Pancreas (tissue), 10 donors: Measurements from ENCODE around the gene ZCCHC7. TPM values are rescaled to one million over a fixed set of nuclear protein-coding genes. Genes with fewer than 3 reads are reported as not detected.
A peak's percentile ranks its signal among the peaks of the same experiment; 100 is the strongest.
"Not testable (repeated sequence)": the region's sequence is repeated elsewhere in the genome, so short reads cannot be mapped to it uniquely, and the experiment has no call there.

Experiments
- ATAC-seq, 4 donors: fragments of 200-7000 bp; cut with Tn5 transposase; one replicate each; pipeline versions ENCODE4 v1.8.0 to v1.9.1; 2020; ENCODE audit warnings: mild to moderate bottlenecking in 4 of 4, moderate library complexity in 4 of 4
- DNase-seq, 6 donors: peaks; one replicate each; pipeline ENCODE4 v3.0.0-alpha.2; 2020
- FAIRE-seq: peaks from 2 replicates; lab custom pipeline; 2012; peaks lifted over from hg19 to GRCh38; lab: Jason Lieb, UNC
- H3K27ac ChIP-seq, 4 donors: fragments of 200-600 bp; sonication (generic); 1 replicate in 3 of 4; 2 replicates in 1 of 4; pipeline versions ENCODE4 v1.5.0 to v1.8.0; 2020
- H3K27me3 ChIP-seq, 4 donors: fragments of 200-600 bp; one replicate each; pipeline ENCODE4 v1.8.0; 2021
- H3K36me3 ChIP-seq, 3 donors: fragments of 200-600 bp; sonication (generic) in 1 of 3; one replicate each; pipeline versions ENCODE4 v1.5.0 to v1.8.0; 2020 to 2021
- H3K4me1 ChIP-seq, 3 donors: fragments of 200-600 bp; one replicate each; pipeline ENCODE4 v1.8.0; 2021
- H3K4me3 ChIP-seq, 4 donors: fragments of 200-600 bp; sonication (generic) in 2 of 4; one replicate each; pipeline versions ENCODE4 v1.5.0 to v1.8.0; 2020 to 2021
- H3K9me3 ChIP-seq, 4 donors: fragments of 200-600 bp; one replicate each; pipeline ENCODE4 v1.8.0; 2021
- WGBS, 2 donors: extraction: QIAGEN DNeasy Blood & Tissue Kit; methylation state at CpG; one replicate each; pipeline ENCODE4 v1.1.7; 2013; 5-methylcytosine and 5-hydroxymethylcytosine counted together
- intact Hi-C, 3 donors: fragments of 100-400 bp; cut with DNase I; formaldehyde crosslinking; loops; one replicate each; pipeline versions ENCODE4 v1.11.1 to v1.14.2; 2022
- polyA plus RNA-seq, 2 donors: library from polyadenylated mRNA; stranded (reverse); fragments of 200-250 nt; gene quantifications; one replicate each; pipeline ENCODE4 v1.2.3, GENCODE V29; 2013
- total RNA-seq, 6 donors: library from RNA; stranded (reverse); fragmentation: NEBNext Ultra II Directional in 4 of 6; extraction: Animal tissue kit (Norgen Biotek cat#: 25700) in 4 of 6; gene quantifications; one replicate each; pipeline versions ENCODE4 v1.2.1 to v1.2.4, GENCODE V29; 2021 to 2023
- TF ChIP-seq, protein P1 (sequence below), 4 donors: fragments of 200-600 bp; sonication (generic) in 3 of 4; IDR thresholded peaks; one replicate each; pipeline versions ENCODE4 v1.5.0 to v1.8.0; 2021; ENCODE audit warnings: antibody characterized with exemption in 4 of 4
- donor health status: healthy with polysubstance abuse.
- donor health status: DM: no; HTN: no; CAD: no; lungs with moderate emphysema.
- donor health status: DM: no; HTN: no; CAD: no.
- donor health status: control.
- donor health status: control.
- donor health status: Bipolar disorder and iron deficiency.
- donor health status: DM: yes; HTN: yes; CAD: no.
- donor health status: DM: no; HTN: no; CAD: no.
- donor health status: DM: no; HTN: no; CAD: no.
- donor health status: DM: yes; HTN: yes; CAD: no.

Gene ZCCHC7
- total and polyA plus RNA-seq, 8 donors: 8.1 to 17.4 (median 14.4) TPM

- intact Hi-C loops: no loop called here
- Histone ChIP-seq H3K36me3 (no peaks in the 10 kb centered on the region), H3K9me3 (no peaks in the 10 kb centered on the region), H3K27me3 (no peaks in the 10 kb centered on the region), H3K4me3 (no peak overlapping the region), H3K4me1 (no peaks in the 10 kb centered on the region), H3K27ac (no peak overlapping the region)
- ATAC-seq (peak in 1 of 4 donors; percentile 33), FAIRE-seq (no peak), DNase-seq (no peak)
- WGBS, 2 donors: 98 to 100% methylated on average over 1 of the region's 1 CpG
- TF ChIP-seq, protein P1, sequence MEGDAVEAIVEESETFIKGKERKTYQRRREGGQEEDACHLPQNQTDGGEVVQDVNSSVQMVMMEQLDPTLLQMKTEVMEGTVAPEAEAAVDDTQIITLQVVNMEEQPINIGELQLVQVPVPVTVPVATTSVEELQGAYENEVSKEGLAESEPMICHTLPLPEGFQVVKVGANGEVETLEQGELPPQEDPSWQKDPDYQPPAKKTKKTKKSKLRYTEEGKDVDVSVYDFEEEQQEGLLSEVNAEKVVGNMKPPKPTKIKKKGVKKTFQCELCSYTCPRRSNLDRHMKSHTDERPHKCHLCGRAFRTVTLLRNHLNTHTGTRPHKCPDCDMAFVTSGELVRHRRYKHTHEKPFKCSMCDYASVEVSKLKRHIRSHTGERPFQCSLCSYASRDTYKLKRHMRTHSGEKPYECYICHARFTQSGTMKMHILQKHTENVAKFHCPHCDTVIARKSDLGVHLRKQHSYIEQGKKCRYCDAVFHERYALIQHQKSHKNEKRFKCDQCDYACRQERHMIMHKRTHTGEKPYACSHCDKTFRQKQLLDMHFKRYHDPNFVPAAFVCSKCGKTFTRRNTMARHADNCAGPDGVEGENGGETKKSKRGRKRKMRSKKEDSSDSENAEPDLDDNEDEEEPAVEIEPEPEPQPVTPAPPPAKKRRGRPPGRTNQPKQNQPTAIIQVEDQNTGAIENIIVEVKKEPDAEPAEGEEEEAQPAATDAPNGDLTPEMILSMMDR (IDR thresholded peaks at IDR 0.05): no peak
These were observed 80.1 kb downstream of the ZCCHC7 start for GRCh38 chr9:37200433-37201005.

DNA sequence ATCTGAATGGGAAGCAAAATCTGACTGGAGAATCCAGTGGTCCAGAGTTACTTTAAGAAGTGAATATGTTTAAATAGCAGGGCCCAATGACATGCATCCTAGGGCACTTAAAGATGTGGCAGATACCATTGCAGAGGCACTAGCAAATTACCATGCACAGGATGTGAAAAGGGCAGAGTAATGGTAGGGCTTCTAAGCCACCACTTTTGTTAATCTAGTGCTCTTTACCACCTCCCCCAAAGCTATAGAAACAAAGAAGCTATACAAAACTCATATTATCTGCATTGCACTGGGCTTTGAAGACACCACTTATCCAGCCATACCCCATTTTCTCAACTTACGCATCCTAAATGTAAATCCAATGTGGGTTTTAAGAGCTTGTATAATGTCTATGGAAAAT lies 81.2 kb downstream of the ZCCHC7 start:
- ATAC-seq (no peak), DNase-seq (no peak), FAIRE-seq (no peak)
- Histone ChIP-seq H3K27me3 (no peaks in the 10 kb centered on the region), H3K36me3 (no peaks in the 10 kb centered on the region), H3K4me1 (no peaks in the 10 kb centered on the region), H3K27ac (no peak overlapping the region), H3K4me3 (no peak overlapping the region), H3K9me3 (no peaks in the 10 kb centered on the region)
- TF ChIP-seq, protein P1 (IDR thresholded peaks at IDR 0.05): no peak
- intact Hi-C loops: no loop called here
- WGBS, 2 donors: 97 to 100% methylated on average over 1 of the region's 1 CpG

GRCh38 chr9:37202091-37202490 lies 81.7 kb downstream of the ZCCHC7 start:
- Histone ChIP-seq H3K4me1 (no peaks in the 10 kb centered on the region), H3K27ac (no peak overlapping the region), H3K9me3 (no peaks in the 10 kb centered on the region), H3K27me3 (no peaks in the 10 kb centered on the region), H3K36me3 (no peaks in the 10 kb centered on the region), H3K4me3 (no peak overlapping the region)
- ATAC-seq (no peak), FAIRE-seq (no peak), DNase-seq (no peak)
- TF ChIP-seq, protein P1 (IDR thresholded peaks at IDR 0.05): no peak
- intact Hi-C loops: no loop called here

GRCh38 chr9:37203456-37203855 lies 83.1 kb downstream of the ZCCHC7 start:
- DNase-seq, H3K9me3 ChIP-seq, ATAC-seq, H3K36me3 ChIP-seq, H3K4me1 ChIP-seq, FAIRE-seq, H3K27me3 ChIP-seq, H3K4me3 ChIP-seq, intact Hi-C loops, H3K27ac ChIP-seq: not testable (repeated sequence)
- WGBS, 2 donors: 98 to 99% methylated on average over 4 of the region's 4 CpGs

DNA sequence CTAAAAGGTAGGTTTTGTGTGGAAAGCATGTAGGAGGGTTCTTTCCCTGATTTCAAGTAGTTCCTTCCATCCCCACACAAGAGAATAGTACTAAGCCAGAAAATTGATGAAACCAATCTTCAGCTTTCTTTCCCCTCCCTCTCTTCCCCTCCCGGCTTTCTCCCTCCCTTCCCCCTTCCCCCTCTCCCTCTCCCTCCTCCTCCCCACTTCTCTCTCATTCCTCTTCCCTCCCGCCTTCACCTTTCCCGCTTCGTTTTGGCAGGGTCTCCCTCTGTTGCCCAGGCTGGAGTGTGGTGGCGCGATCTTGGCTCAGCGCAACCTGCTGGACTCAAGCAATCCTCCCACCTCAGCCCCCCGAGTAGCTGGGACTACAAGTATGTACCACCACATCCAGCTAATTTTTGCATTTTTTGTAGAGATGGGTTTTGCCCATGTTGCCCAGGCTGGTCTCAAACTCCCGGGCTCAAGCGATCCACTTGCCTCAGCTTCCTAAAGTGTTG lies 85.8 kb downstream of the ZCCHC7 start:
- no peak for ATAC-seq
- no peak for FAIRE-seq
- no peak overlapping the region for H3K27ac ChIP-seq
- H3K9me3 ChIP-seq: no peaks in the 10 kb centered on the region
- TF ChIP-seq, protein P1 (IDR thresholded peaks at IDR 0.05): no peak
- intact Hi-C loops: no loop called here
- no peaks in the 10 kb centered on the region for H3K27me3 ChIP-seq
- no peaks in the 10 kb centered on the region for H3K4me1 ChIP-seq
- DNase-seq: no peak
- no peak overlapping the region for H3K4me3 ChIP-seq
- WGBS, 2 donors: 96% methylated on average over 10 of the region's 10 CpGs
- H3K36me3 ChIP-seq: peaks cover 0 to 4% (median 0%) of the 10 kb centered on the region in 3 donors
